ENCODE measurements around the gene NGEF. TPM values are rescaled to one million over a fixed set of nuclear protein-coding genes. Genes with fewer than 3 reads are reported as not detected.
"Not testable (repeated sequence)": the region's sequence is repeated elsewhere in the genome, so short reads cannot be mapped to it uniquely, and the experiment has no call there.

NGEF gene
- total RNA-seq, 2 experiments from 2014 or later, result not detected

GRCh38 chr2:232908695-232909094 is 104.4 kb downstream of the NGEF start:
- Mint-ChIP-seq H3K4me1 (ENCODE audit: low read depth) (no peaks in the 10 kb centered on the region), H3K36me3 (ENCODE audit: low read depth) (no peaks in the 10 kb centered on the region), H3K27me3 (ENCODE audit: low read depth) (peaks cover 37% of the 10 kb centered on the region), H3K9me3 (ENCODE audit: insufficient read depth) (peaks cover 16% of the 10 kb centered on the region), H3K4me3 (no peak overlapping the region), H3K27ac (no peak overlapping the region)
- no peak for DNase-seq
- ChIA-PET CTCF (no interaction called here), POLR2A (no interaction called here)
- no peak for ATAC-seq

- peaks cover 13% of the 10 kb centered on the region for H3K9me3 Mint-ChIP-seq (ENCODE audit: insufficient read depth)
- DNase-seq; CTCF ChIA-PET; H3K36me3 Mint-ChIP-seq (ENCODE audit: low read depth); H3K4me1 Mint-ChIP-seq (ENCODE audit: low read depth); H3K27ac Mint-ChIP-seq; ATAC-seq; H3K4me3 Mint-ChIP-seq; POLR2A ChIA-PET: not testable (repeated sequence)
- peaks cover 31% of the 10 kb centered on the region for H3K27me3 Mint-ChIP-seq (ENCODE audit: low read depth)
These were observed 105.4 kb downstream of the NGEF start for GRCh38 chr2:232907718-232908085.

- H3K9me3 Mint-ChIP-seq (ENCODE audit: insufficient read depth); H3K27ac Mint-ChIP-seq; CTCF ChIA-PET; H3K36me3 Mint-ChIP-seq (ENCODE audit: low read depth); H3K4me1 Mint-ChIP-seq (ENCODE audit: low read depth); H3K4me3 Mint-ChIP-seq; DNase-seq; POLR2A ChIA-PET; ATAC-seq: not testable (repeated sequence)
- peaks cover 27% of the 10 kb centered on the region for H3K27me3 Mint-ChIP-seq (ENCODE audit: low read depth)
These were observed 106.0 kb downstream of the NGEF start for GRCh38 chr2:232906867-232907717.

GRCh38 chr2:232903989-232904388 is 109.1 kb downstream of the NGEF start:
- Mint-ChIP-seq H3K27ac (no peak overlapping the region), H3K9me3 (ENCODE audit: insufficient read depth) (no peaks in the 10 kb centered on the region), H3K36me3 (ENCODE audit: low read depth) (no peaks in the 10 kb centered on the region), H3K4me3 (no peak overlapping the region), H3K4me1 (ENCODE audit: low read depth) (no peaks in the 10 kb centered on the region), H3K27me3 (ENCODE audit: low read depth) (peaks cover 5% of the 10 kb centered on the region)
- no peak for DNase-seq
- no peak for ATAC-seq
- CTCF ChIA-PET, result no interaction called here
- POLR2A ChIA-PET, result interaction anchor here (0.6 kb wide), 1 partner anchor 1061 kb away, joined by 3 read pairs; no protein-coding TSS in a partner anchor

- H3K4me3 Mint-ChIP-seq, result no peak overlapping the region
- no peak for ATAC-seq
- H3K9me3 Mint-ChIP-seq (ENCODE audit: insufficient read depth), result no peaks in the 10 kb centered on the region
- no peaks in the 10 kb centered on the region for H3K27me3 Mint-ChIP-seq (ENCODE audit: low read depth)
- H3K4me1 Mint-ChIP-seq (ENCODE audit: low read depth), result no peaks in the 10 kb centered on the region
- POLR2A ChIA-PET, result no interaction called here
- no peak for DNase-seq
- CTCF ChIA-PET, result no interaction called here
- no peaks in the 10 kb centered on the region for H3K36me3 Mint-ChIP-seq (ENCODE audit: low read depth)
- no peak overlapping the region for H3K27ac Mint-ChIP-seq
These were observed 111.1 kb downstream of the NGEF start for GRCh38 chr2:232901736-232902578.

- POLR2A ChIA-PET, result interaction anchor here (0.6 kb wide), 1 partner anchor 17 kb away, joined by 3 read pairs; no protein-coding TSS in a partner anchor
- DNase-seq (no peak), ATAC-seq (no peak)
- H3K36me3 Mint-ChIP-seq (ENCODE audit: low read depth), result no peaks in the 10 kb centered on the region
- H3K27ac Mint-ChIP-seq, result no peak overlapping the region
- H3K4me3 Mint-ChIP-seq, result no peak overlapping the region
- CTCF ChIA-PET, result no interaction called here
- no peaks in the 10 kb centered on the region for H3K9me3 Mint-ChIP-seq (ENCODE audit: insufficient read depth)
- H3K27me3 Mint-ChIP-seq (ENCODE audit: low read depth), result no peaks in the 10 kb centered on the region
- no peaks in the 10 kb centered on the region for H3K4me1 Mint-ChIP-seq (ENCODE audit: low read depth)
These were observed 112.0 kb downstream of the NGEF start for GRCh38 chr2:232900811-232901735.

- no peaks in the 10 kb centered on the region for H3K9me3 Mint-ChIP-seq (ENCODE audit: insufficient read depth)
- no peak for DNase-seq
- ChIA-PET CTCF (no interaction called here), POLR2A (no interaction called here)
- H3K4me1 Mint-ChIP-seq (ENCODE audit: low read depth), result no peaks in the 10 kb centered on the region
- ATAC-seq, result no peak
- H3K27ac Mint-ChIP-seq, result no peak overlapping the region
- H3K4me3 Mint-ChIP-seq, result no peak overlapping the region
- H3K36me3 Mint-ChIP-seq (ENCODE audit: low read depth), result no peaks in the 10 kb centered on the region
- no peaks in the 10 kb centered on the region for H3K27me3 Mint-ChIP-seq (ENCODE audit: low read depth)
These were observed 114.2 kb downstream of the NGEF start for GRCh38 chr2:232898592-232899543.

GRCh38 chr2:232897598-232898408 is 115.3 kb downstream of the NGEF start:
- ChIA-PET CTCF (no interaction called here), POLR2A (no interaction called here)
- DNase-seq (no peak), ATAC-seq (no peak)
- Mint-ChIP-seq H3K27me3 (ENCODE audit: low read depth) (no peaks in the 10 kb centered on the region), H3K27ac (no peak overlapping the region), H3K9me3 (ENCODE audit: insufficient read depth) (no peaks in the 10 kb centered on the region), H3K4me3 (no peak overlapping the region), H3K4me1 (ENCODE audit: low read depth) (no peaks in the 10 kb centered on the region), H3K36me3 (ENCODE audit: low read depth) (no peaks in the 10 kb centered on the region)

- CTCF ChIA-PET, result no interaction called here
- POLR2A ChIA-PET, result no interaction called here
- no peak for ATAC-seq
These were observed 116.1 kb downstream of the NGEF start for GRCh38 chr2:232896720-232897597.

GRCh38 chr2:232896111-232896510 is 116.9 kb downstream of the NGEF start:
- ChIA-PET CTCF (no interaction called here), POLR2A (no interaction called here)
- no peaks in the 10 kb centered on the region for H3K9me3 Mint-ChIP-seq (ENCODE audit: insufficient read depth)
- H3K36me3 Mint-ChIP-seq (ENCODE audit: low read depth), result no peaks in the 10 kb centered on the region
- H3K27ac Mint-ChIP-seq, result no peak overlapping the region
- H3K27me3 Mint-ChIP-seq (ENCODE audit: low read depth), result no peaks in the 10 kb centered on the region
- DNase-seq (no peak), ATAC-seq (no peak)
- no peak overlapping the region for H3K4me3 Mint-ChIP-seq
- H3K4me1 Mint-ChIP-seq (ENCODE audit: low read depth), result no peaks in the 10 kb centered on the region

More at GRCh38 chr2:232896720-232897597, 116.1 kb downstream of the NGEF start:
- no peak for DNase-seq
- H3K9me3 Mint-ChIP-seq (ENCODE audit: insufficient read depth), result no peaks in the 10 kb centered on the region
- no peak overlapping the region for H3K27ac Mint-ChIP-seq
- no peak overlapping the region for H3K4me3 Mint-ChIP-seq
- no peaks in the 10 kb centered on the region for H3K36me3 Mint-ChIP-seq (ENCODE audit: low read depth)
- H3K27me3 Mint-ChIP-seq (ENCODE audit: low read depth), result no peaks in the 10 kb centered on the region
- H3K4me1 Mint-ChIP-seq (ENCODE audit: low read depth), result no peaks in the 10 kb centered on the region
